ENCODE measurements around the gene SDK2. TPM values are rescaled to one million over a fixed set of nuclear protein-coding genes. Genes with fewer than 3 reads are reported as not detected.

The SDK2 gene
- total RNA-seq, result 1 to 10 TPM; 1.4 to 1.6 TPM

GRCh38 chr17:73644145-73645049, at the start of gene SDK2:
Gene SDK2 (minus strand): TSS chr17:73644445. CDS start chr17:73644088, 357 bp downstream.
- Mint-ChIP-seq H3K4me1 (peaks cover 16% of the 10 kb centered on the region), H3K27ac (no peak within 1 kb of the TSS), H3K9me3 (no peaks in the 10 kb centered on the region), H3K36me3 (no peaks in the 10 kb centered on the region), H3K27me3 (peaks cover 11% of the 10 kb centered on the region), H3K4me3 (peak within 1 kb of the TSS; percentile 80)
- DNase-seq, result peak; percentile 37

- Mint-ChIP-seq H3K36me3 (no peaks in the 10 kb centered on the region), H3K27ac (no peak overlapping the region), H3K4me1 (no peaks in the 10 kb centered on the region), H3K4me3 (no peak overlapping the region), H3K27me3 (no peaks in the 10 kb centered on the region), H3K9me3 (peaks cover 3% of the 10 kb centered on the region)
- DNase-seq, result no peak
These were observed 48.8 kb upstream of the SDK2 start for GRCh38 chr17:73693071-73693470.

GRCh38 chr17:73691321-73691766, 47.1 kb upstream of the SDK2 start:
- Mint-ChIP-seq H3K27me3 (no peaks in the 10 kb centered on the region), H3K9me3 (peaks cover under 1% of the 10 kb centered on the region)

GRCh38 chr17:73690676-73691075, 46.4 kb upstream of the SDK2 start:
- no peak for DNase-seq
- no peaks in the 10 kb centered on the region for H3K9me3 Mint-ChIP-seq
- no peaks in the 10 kb centered on the region for H3K4me1 Mint-ChIP-seq
- no peak overlapping the region for H3K27ac Mint-ChIP-seq
- no peaks in the 10 kb centered on the region for H3K36me3 Mint-ChIP-seq
- no peaks in the 10 kb centered on the region for H3K27me3 Mint-ChIP-seq
- no peak overlapping the region for H3K4me3 Mint-ChIP-seq

More at GRCh38 chr17:73691321-73691766, 47.1 kb upstream of the SDK2 start:
- no peaks in the 10 kb centered on the region for H3K4me1 Mint-ChIP-seq
- H3K27ac Mint-ChIP-seq, result no peak overlapping the region
- H3K36me3 Mint-ChIP-seq, result no peaks in the 10 kb centered on the region
- H3K4me3 Mint-ChIP-seq, result no peak overlapping the region
- DNase-seq, result no peak

DNA sequence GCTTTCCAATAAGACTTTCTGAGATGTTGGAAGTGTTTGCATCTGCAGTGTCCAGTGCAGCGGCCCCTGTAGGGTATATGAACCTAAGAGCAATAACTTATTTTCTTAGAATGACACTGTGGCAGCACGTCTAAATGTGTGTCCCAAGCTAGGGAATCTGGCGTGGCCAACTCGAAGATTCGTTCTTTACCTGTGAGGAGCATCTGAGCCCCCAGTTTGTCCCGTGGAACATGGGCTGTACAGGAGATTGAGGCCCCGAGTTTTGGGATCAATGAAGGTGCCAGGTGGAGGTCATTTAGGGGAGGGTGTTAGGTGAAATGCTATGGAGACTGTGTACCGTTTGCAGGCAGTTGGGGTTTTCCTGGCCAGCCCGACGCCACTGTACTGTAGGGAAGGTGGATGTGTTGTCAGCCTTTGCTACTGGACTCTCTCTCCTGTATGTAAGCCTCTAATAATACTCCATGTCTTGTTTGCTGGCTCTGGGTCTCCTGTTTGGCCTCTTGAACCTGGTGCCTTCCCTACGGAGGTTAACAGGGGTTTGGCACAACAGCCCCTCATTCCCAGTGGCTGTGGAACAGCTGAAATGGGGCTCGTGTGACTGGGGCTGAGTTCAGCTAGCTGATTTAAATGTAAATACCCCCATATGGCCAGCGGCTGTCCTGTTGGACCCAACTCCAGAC, 45.5 kb upstream of the SDK2 start:
- no peaks in the 10 kb centered on the region for H3K36me3 Mint-ChIP-seq
- H3K4me1 Mint-ChIP-seq, result no peaks in the 10 kb centered on the region
- no peak for DNase-seq
- no peak overlapping the region for H3K27ac Mint-ChIP-seq
- peaks cover 1% of the 10 kb centered on the region for H3K9me3 Mint-ChIP-seq
- no peak overlapping the region for H3K4me3 Mint-ChIP-seq
- no peaks in the 10 kb centered on the region for H3K27me3 Mint-ChIP-seq

DNA sequence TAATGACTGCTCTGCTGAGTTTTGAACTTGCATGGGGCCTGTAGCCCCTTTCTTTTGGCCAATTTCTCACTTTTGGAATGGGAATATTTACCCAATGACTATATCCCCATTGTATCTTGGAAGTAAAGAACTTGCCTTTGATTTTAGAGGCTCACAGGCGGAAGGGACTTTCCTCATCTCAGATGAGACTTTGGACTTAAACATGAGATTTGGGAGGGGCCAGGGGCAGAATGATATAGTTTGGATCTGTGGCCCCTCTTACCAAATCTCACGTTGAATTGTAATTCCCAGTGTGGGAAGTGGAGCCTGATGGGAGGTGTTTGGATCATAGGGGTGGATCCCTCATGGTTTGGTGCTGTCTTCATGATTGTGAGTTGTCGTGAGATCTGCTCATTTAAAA, 42.7 kb upstream of the SDK2 start:
- no peak for DNase-seq
- Mint-ChIP-seq H3K4me1 (no peaks in the 10 kb centered on the region), H3K27me3 (no peaks in the 10 kb centered on the region), H3K4me3 (no peak overlapping the region), H3K36me3 (no peaks in the 10 kb centered on the region), H3K27ac (no peak overlapping the region), H3K9me3 (peaks cover 8% of the 10 kb centered on the region)

DNA sequence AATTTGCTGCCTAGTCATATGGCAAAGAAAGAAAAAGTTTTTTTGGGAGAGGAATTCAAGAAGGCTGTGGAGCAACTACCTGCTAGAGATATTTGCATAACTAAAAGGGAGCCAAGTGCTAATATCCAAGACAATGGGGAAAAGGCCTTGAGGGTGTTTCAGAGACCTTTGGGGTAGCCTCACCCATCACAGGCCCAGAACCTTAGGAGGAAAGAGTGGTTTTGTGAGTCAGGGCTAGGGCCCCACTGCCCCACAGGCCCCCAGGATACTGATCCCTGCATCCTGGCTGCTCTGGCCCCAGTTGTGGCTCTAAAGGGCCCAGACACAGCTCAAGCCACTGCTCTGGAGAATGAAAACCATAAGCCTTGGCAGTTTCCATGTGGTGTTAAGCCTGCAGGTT, 41.9 kb upstream of the SDK2 start:
- peaks cover 4% of the 10 kb centered on the region for H3K36me3 Mint-ChIP-seq
- no peak overlapping the region for H3K27ac Mint-ChIP-seq
- H3K4me1 Mint-ChIP-seq, result no peaks in the 10 kb centered on the region
- no peak overlapping the region for H3K4me3 Mint-ChIP-seq
- H3K9me3 Mint-ChIP-seq, result peaks cover 13% of the 10 kb centered on the region
- DNase-seq, result no peak
- no peaks in the 10 kb centered on the region for H3K27me3 Mint-ChIP-seq

DNA sequence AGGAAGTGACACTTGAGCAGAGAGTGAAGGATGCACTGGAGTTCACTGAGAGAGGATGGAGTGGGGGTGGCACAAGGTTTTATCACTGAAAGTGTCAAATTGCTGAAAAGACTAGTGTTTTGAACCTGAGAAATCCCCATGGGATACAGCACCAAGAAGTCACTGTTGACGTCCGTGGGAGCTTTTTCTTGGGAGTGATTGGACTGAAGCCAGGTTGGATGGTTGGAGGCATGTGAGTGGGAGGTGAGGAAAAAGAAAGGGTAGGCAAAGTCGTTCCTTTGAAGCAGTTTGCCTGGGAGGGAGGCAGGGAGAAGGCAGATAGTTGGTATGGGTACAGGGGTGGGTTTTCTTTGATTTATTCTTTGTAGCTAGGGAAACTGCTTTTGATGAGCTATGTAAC, 39.9 kb upstream of the SDK2 start:
- H3K4me1 Mint-ChIP-seq, result no peaks in the 10 kb centered on the region
- H3K4me3 Mint-ChIP-seq, result no peak overlapping the region
- no peaks in the 10 kb centered on the region for H3K27me3 Mint-ChIP-seq

GRCh38 chr17:73683771-73684170, 39.5 kb upstream of the SDK2 start:
- Mint-ChIP-seq H3K36me3 (peaks cover 4% of the 10 kb centered on the region), H3K9me3 (peaks cover 13% of the 10 kb centered on the region), H3K27ac (no peak overlapping the region), H3K4me1 (no peaks in the 10 kb centered on the region), H3K4me3 (no peak overlapping the region), H3K27me3 (no peaks in the 10 kb centered on the region)
- DNase-seq, result no peak

More for the DNA sequence above, 39.9 kb upstream of the SDK2 start:
- no peak for DNase-seq
- Mint-ChIP-seq H3K36me3 (peaks cover 4% of the 10 kb centered on the region), H3K9me3 (peaks cover 13% of the 10 kb centered on the region), H3K27ac (no peak overlapping the region)

GRCh38 chr17:73681946-73682345, 37.7 kb upstream of the SDK2 start:
- peaks cover 4% of the 10 kb centered on the region for H3K36me3 Mint-ChIP-seq
- DNase-seq, result no peak
- H3K27ac Mint-ChIP-seq, result no peak overlapping the region
- no peaks in the 10 kb centered on the region for H3K4me1 Mint-ChIP-seq
- H3K27me3 Mint-ChIP-seq, result no peaks in the 10 kb centered on the region
- no peak overlapping the region for H3K4me3 Mint-ChIP-seq
- peaks cover 13% of the 10 kb centered on the region for H3K9me3 Mint-ChIP-seq

- Mint-ChIP-seq H3K4me3 (no peak overlapping the region), H3K36me3 (peaks cover 4% of the 10 kb centered on the region), H3K27ac (no peak overlapping the region), H3K27me3 (peaks cover 5% of the 10 kb centered on the region), H3K9me3 (peaks cover 11% of the 10 kb centered on the region), H3K4me1 (no peaks in the 10 kb centered on the region)
- no peak for DNase-seq
These were observed 35.2 kb upstream of the SDK2 start for GRCh38 chr17:73679476-73679875.

- peaks cover 9% of the 10 kb centered on the region for H3K27me3 Mint-ChIP-seq
These were observed 34.8 kb upstream of the SDK2 start for GRCh38 chr17:73678999-73679398.

DNA sequence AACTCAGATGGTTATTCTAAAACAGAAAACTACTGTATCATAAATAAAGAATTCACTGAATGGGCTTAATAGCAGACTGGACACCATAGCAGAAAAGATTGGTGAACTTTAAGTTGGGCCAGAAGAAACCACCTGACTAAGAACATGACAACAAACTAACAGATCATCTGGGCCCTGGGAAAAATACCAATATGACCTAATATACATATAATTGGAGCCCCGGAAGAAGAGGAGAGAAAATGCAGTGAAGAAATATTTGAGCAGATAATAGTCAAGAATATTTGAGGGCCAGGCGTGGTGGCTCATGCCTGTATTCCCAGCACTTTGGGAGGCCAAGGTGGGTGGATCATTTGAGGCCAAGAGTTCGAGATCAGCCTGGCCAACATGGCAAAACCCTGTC, 25.5 kb upstream of the SDK2 start:
- peaks cover 7% of the 10 kb centered on the region for H3K27me3 Mint-ChIP-seq
- no peaks in the 10 kb centered on the region for H3K36me3 Mint-ChIP-seq
- H3K4me1 Mint-ChIP-seq, result peaks cover 22% of the 10 kb centered on the region
- H3K9me3 Mint-ChIP-seq, result peaks cover 10% of the 10 kb centered on the region
- H3K27ac Mint-ChIP-seq, result no peak overlapping the region
- no peak overlapping the region for H3K4me3 Mint-ChIP-seq
- no peak for DNase-seq

More at GRCh38 chr17:73678999-73679398, 34.8 kb upstream of the SDK2 start:
- H3K4me3 Mint-ChIP-seq, result no peak overlapping the region
- H3K4me1 Mint-ChIP-seq, result no peaks in the 10 kb centered on the region
- peaks cover 4% of the 10 kb centered on the region for H3K36me3 Mint-ChIP-seq
- H3K9me3 Mint-ChIP-seq, result peaks cover 11% of the 10 kb centered on the region
- DNase-seq, result no peak
- H3K27ac Mint-ChIP-seq, result no peak overlapping the region

- peak overlapping the region; percentile 59 for H3K27ac Mint-ChIP-seq
- H3K9me3 Mint-ChIP-seq, result peaks cover 10% of the 10 kb centered on the region
- H3K36me3 Mint-ChIP-seq, result no peaks in the 10 kb centered on the region
- no peak overlapping the region for H3K4me3 Mint-ChIP-seq
- no peak for DNase-seq
- peaks cover 22% of the 10 kb centered on the region for H3K4me1 Mint-ChIP-seq
- no peaks in the 10 kb centered on the region for H3K27me3 Mint-ChIP-seq
These were observed 23.1 kb upstream of the SDK2 start for GRCh38 chr17:73667181-73667959.

GRCh38 chr17:73663614-73664013, 19.4 kb upstream of the SDK2 start:
- Mint-ChIP-seq H3K9me3 (no peaks in the 10 kb centered on the region), H3K4me1 (peaks cover 22% of the 10 kb centered on the region)

More at GRCh38 chr17:73663614-73664013, 19.4 kb upstream of the SDK2 start:
- H3K36me3 Mint-ChIP-seq, result no peaks in the 10 kb centered on the region
- no peaks in the 10 kb centered on the region for H3K27me3 Mint-ChIP-seq
- H3K27ac Mint-ChIP-seq, result no peak overlapping the region
- no peak overlapping the region for H3K4me3 Mint-ChIP-seq
- no peak for DNase-seq

Data from activated naive CD8-positive, alpha-beta T cell treated with anti-CD3 and anti-CD28 coated beads for 36 hours (primary cell).